ENCODE measurements around the gene POLR2E.
A peak's percentile ranks its signal among the peaks of the same experiment; 100 is the strongest.
"Not testable (repeated sequence)": the region's sequence is repeated elsewhere in the genome, so short reads cannot be mapped to it uniquely, and the experiment has no call there.

Gene POLR2E
- 29.1 to 42.1 (median 39.1) reads per million in 4 donors for total RNA-seq

DNA sequence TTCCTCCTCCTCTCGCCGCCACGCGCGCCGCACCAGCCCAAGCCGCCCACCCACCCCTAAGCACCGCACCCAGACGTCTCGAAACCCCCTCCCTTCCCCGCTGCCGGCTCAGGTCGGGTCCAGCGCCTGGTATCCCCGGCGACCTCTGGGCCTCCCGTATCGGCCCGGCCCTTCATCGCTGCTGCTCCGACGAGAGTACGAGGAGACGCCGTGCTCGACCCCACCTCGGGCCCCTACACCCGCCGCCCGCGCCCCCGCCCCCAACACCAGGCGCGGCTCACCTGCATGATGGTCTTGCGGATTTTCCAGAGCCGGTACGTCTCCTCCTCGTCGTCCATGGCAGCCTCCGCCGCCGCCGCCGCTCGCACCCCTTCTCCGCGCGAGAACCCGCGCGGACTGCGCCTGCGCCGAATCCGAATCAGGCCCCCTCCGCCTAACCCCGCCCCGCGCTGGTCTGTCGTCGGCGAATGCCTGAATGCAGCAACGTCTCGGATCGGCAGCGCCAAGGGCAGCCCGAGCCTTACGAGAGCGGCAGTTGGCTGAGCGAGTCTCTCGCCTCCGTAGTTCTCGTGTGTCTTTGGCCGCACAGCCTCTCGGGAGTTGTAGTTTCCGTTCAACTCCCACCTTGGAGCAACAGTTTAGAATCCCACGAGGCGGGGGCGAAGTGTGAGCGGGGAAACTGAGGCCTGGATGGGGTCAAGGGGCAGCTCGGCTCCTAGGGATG, at the start of gene POLR2E:
POLR2E (minus strand) TSS at position 398 of the 724 bp plus-strand sequence; CDS start at position 338, 60 bp downstream.
- DNase-seq = peak; percentile 97 to 99 (median 97)

DNA sequence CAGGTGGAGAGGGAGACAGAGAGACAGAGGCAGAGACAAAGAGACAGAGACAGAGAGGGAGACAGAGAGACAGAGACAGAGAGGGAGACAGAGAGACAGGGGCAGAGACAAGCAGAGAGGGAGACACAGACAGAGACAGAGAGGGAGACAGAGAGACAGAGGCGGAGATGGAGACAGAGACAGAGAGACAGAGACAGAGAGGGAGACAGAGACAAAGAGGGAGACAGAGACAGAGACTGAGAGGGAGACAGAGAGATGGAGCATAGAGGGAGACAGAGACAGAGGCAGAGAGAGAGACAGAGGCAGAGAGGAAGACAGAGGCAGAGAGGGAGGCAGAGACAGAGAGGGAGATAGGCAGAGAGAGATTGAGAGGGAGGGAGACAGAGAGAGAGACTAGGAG, 49.6 kb upstream of the POLR2E start:
- no peak for DNase-seq

DNA sequence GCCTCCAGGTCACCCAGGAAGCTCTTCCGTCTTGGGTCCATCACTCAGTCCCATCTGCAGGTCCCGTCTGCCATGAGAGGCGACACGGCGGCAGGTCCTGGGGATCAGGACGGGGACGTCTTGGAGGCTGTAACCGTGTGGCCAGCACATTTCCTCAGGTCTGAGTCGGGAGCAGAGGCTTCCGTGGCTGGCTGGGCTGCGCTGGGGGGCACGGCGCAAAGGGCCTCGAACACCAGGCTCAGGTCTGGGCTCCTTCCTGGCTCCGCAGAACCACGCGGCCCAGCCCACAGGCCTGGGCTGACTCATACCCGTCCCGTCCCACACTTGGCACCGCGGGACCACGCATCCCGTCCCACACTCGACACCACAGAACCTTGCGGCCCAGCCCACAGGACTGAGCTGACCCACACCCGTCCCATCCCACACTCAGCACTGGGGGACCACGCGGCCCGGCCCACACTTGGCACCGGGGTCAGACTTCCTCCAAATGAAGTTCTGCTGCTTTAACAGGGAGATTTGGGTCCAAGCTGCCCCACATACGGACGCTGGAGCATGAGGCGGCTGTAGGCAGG, 48.7 kb upstream of the POLR2E start:
- no peak for DNase-seq

DNA sequence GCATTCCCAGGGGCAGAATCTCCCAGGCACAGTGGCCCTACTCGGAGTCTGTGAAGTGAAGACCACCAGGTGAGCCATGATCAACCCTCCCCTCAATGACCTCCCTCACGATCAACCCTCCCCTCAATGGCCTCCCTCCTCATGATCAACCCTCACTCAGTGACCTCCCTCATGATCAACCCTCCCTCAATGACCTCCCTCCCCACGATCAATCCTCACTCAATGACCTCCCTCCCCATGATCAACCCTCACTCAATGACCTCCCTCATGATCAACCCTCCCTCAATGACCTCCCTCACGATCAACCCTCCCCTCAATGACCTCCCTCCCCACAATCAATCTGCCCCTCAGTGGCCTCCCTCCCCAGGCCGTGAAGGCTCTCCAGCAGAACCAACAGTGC, 46.8 kb upstream of the POLR2E start:
- no peak for DNase-seq

DNA sequence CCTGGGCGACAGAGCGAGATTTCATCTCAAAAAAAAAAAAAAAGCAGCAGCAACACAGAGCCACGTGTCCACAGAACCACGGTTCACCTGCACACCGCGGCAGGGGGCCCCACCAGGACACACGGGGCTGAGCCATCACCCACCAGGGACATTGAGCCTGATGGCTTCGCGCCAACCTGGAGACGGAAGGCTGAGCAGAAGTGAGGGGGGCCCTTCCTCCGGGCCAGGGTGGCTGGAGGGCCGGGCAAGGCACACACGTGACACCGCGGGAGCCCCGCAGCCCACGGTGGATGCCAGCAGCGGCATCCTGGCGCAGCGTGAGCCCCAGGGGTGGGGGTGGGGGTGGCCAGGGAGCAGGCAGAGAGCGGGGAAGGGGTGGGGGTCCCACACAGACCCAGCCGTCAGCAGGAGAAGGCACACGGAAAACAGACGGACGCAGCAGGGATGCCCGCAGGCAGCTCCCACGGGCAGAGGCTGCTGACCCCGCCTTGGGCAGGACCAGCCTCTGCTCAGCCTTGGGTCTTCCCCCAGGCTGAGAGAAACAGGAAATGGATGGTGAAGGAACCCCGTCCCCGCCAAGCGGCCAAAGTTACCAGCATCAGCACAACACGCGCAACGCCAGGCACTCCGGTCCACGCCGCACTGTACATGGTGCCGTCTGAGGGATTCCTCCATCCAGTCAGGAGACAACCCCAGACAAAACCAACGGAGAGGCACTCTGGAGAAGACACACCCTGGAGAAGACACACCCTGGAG, 45.3 kb upstream of the POLR2E start:
- no peak for DNase-seq

DNA sequence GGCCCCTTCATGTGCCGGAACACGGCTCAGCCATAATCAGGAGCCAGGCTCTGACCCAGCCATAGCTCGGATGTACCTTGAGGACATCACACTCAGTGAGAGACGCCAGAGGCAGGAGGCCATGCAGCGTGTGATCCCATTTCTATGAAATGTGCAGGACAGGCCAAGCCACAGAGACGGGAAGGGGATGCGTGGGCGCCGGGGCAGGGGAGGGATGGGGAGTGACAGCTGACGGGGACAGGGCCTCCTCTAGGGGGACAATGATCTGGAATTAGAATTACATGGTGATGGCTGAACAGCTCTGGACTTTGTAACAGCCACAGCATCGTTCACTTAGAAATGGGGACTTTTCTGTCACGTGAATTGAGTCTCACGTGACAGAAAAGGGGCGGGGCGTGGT, 44.0 kb upstream of the POLR2E start:
- no peak for DNase-seq

DNA sequence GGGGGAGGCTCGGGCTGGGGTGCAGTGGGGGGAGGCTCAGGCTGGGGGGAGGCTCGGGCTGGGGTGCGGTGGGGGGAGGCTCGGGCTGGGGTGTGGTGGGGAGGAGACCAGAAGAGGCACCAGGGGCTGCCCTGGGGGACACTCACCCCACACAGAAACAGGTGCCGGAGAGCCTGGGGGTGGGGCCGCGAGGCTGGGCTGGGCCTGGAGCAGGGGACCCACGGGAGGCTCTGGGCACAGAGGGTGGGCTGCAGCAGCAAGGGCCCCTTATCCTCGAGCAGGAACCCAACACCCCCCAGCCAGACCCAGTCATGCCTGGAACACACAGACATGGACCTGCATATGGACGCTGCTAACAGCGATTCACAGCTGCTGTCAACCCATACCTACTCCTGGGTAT, 42.9 kb upstream of the POLR2E start:
- DNase-seq = no peak

DNA sequence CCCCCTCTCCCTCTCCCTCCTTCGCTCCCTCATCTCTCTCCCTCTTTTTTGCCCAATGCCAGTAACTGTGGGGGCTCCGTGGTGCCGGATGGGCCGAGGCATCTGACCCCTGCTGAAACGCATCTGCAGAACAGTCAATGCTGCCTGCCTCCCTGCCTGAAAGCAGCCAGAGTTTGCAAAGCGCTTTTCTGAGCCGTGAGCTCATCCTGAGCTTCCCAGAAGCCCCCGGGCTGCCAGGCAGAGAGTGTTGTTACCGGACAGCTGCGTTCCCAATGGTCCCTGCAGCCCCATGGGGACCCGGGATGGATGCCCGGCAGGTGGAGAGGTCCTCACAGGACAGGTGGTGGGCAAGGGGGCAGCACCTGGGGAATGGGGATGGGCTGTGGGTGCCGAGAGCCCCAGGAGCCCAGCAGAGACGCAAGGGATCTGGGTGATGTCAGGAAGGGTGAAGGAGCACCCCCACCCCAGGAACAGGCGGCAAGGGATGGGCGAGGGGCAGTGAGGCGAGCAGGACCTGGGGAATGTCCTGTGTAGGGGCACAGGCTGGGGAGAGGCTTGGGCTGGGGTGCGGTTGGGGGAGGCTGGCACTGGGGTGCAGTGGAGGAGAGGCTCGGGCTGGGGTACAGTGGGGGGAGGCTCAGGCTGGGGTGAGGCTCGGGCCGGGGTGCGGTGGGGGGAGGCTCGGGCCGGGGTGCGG, 41.6 kb upstream of the POLR2E start:
- DNase-seq = no peak

DNA sequence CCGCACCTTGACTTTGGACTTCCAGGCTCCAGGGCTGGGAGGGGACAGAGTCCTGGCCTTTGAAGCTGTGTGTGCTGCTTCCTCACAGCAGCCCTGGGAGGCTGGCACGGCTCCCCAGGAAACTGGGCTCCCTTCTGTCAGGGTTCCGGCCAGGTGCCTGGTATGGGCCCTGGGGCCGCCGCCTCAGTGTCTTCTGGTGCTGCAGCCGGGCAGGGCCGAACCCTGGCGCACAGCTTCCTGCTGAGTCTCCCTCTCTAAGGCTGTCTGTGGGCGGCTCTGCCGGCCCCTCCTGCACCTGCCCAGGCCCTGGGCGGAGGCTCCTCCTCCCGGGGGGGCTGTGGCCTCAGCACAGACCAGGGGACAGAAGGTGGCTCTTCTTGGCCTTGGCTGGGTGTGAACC, 41.0 kb upstream of the POLR2E start:
- no peak for DNase-seq

DNA sequence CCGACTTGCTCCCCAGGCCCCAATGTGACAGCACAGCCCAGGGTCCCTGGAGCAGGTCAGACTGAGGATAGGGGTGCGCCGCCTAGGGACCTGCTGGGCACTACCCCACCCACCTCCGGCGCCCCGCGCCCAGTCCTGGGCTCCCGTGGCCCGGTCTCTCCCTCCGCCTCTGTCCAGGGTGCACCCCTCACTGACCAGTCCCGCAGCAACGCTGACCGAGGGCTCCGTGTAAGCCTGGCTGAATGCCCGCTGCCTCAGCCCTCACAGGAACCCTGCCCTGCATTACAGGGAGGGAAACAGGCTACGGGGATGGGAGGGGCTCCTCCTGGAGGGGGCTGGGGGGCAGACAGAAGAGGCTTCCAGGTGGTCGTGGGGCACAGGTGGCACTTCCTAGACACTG, 40.3 kb upstream of the POLR2E start:
- no peak for DNase-seq

DNA sequence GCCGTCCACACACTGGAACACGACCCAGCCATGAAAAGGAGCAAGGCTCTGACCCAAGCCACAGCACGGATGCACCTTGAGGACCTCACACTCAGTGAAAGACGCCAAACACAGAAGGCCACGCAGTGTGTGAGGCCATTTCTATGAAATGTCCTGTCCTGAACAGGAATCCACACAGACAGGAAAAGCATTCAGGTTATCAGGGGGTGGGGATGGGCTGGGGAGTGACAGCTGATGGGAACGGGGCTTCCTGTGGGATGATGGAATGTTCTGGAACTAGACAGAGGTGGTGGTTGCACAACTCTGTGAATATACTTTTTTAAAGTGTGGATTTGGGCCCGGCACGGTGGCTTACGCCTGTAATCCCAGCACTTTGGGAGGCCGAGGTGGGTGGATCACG, 39.3 kb upstream of the POLR2E start:
- DNase-seq = no peak

DNA sequence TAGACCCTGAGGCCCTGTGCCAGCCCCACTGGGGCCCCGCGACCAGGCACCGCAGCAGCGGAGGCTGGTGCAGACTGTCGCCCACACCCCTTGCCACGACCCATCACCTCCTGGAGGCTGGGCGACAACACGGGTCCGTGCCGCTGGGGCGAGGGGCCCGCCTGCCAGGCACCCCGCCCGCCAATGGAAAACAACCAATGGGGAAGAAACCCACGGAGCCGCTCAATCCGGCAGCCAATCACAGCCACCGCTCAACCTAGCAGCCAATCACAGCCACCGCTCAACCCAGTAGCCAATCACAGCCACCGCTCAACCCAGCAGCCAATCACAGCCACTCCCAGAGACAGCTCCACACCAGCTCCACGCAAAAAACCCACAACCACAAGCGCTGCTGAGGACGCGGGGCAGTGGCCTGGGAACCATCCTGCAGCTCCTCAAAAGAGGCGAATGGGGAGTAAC, 38.3 kb upstream of the POLR2E start:
- peak; percentile 67 to 90 (median 72) for DNase-seq

DNA sequence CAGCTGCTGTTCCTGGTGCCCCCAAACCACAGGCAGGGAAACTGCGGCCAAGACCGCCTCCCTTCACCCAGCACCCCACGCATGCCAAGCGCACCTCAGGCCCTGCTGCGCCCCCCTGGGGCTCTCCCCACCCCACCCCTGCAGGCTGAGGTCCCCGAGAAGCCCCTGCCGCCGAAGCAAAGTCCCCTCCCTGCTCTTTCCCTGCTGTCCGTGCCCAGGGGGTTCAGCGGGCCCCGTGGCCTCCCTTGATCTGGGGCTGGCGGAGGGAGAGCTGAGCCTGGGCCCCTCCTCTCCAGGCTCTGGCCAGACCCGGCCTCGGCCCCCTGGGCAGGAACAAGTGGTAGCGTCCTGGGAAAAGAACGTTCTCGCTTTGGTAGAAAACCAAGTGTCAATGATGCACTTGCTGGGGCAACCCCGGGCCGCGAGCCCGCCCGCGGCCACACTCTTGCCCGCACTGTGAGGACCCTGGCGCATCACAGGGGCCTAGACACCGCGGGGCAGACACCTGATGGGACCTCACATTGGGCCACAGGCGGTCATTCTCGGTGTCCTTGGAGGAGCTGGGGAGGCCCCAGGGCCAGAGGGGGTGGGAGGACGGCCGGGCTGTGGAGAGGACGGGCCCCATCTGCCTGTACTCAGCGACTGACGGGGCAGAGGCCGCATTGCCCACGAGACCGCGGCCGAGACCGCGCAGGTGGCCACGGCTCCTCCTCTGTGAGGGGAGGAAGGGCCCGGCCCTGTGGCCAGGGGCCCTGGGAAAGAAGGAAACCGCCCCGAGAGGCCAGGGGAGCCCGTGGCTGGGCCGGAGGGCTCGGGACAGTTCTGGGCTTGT, 37.6 kb upstream of the POLR2E start:
- peak in 1 of 5 donors; percentile 49 for DNase-seq

DNA sequence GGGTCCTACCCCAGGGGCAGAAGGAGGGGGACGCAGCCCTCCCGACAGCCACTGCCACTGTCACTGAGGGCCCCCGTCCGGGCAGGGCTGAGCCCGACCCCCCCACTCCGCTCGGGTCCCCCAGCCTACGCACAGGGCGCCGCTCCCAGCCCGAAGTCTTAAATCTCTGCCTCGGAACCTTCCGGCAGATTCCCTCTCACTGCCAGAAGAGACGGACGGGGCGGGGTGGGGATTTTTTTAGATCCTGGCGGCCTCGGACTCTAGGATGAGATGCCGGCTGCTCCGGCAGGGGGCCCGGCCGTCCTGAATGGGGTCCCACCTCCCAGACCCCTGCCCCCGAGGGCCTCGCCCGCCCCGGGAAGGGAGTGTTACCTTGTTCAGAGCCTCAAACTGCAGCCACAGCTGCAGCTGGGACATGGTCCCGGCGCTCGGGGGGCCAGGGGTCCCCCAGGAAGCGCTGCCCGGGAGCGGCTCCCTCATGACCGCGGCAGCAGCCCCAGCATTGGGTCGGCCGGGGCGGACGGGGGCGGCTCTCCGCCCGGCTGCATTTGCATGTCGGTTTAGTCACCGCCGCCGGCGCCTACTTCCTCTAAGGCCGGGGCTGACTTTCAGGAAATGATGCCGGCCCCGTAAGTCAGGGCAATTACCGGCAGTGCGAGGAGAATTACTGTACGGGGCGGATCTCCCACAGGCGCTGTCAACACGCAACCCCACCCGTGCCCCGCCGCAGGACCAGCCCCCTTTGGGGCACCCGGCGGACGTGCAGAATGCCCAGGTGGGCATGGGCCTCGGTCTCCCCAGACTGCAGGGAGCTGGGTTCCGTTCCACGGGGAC, 36.8 kb upstream of the POLR2E start:
- peak; percentile 70 to 95 (median 80) for DNase-seq

DNA sequence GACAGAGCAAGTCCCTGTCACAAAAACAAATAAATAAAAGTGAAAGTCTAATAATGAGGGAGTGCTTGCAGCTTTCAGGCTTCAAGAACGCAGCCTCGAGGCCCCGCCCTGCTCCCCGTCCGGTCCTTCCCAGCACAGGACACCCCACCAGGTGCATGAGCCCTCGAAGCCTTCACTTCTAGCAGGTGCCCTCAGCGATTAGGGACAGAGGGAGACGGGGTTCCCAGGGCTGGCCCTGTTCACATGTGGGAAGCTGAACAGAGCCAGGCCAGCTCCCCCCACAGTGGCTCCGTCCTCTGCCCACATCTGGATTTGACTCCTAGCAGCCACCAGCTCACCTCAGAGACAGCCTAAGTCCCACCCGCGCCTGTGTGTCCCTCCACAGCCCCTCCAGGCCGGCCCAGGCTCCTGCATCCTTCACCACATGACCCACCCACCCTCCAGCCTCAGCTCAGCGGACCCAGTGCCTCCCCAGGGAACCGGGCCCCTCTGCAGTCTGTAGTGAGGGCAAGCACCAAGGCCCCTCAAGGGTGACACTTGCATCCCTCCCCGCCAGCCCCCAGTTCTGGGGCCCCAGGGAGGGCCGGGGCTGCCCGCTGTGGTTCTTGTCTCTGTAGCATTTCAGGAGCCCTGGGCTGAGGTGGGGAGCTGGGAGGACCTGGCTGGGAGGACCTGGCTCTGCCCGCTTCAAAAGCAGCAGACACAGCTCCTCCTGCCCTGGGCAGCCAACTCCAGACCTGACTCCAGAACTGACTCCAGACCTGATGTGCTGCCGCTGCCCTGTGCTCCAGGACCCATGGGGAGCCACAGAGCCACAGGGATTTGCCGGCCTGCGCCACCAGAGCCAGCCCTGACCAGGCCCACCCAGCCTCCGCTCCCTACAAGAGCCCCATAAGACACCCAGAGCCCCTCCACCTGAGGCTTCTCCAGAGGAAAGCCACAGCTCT, 35.9 kb upstream of the POLR2E start:
- DNase-seq = peak in 3 of 5 donors; percentile 39 to 76 (median 50)

DNA sequence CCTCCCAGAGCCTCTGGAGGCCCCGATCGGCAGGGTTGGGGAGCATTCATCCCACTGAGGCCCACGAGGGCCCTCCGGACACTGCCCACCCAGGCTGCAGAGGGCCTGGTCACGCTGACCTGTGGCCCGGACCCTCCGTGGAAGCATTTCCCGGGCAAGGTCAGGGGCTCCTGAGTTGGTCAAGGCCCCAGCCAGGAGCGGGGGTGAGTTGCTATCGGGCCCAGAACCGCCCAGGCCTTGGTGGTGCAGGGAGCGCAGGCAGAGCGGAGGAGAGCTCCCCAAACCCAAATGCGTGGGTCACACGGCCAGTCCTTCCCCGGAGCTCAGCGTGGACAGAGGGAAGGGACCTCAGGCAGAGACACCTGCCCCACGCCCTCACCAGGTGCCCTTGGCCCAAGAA, 34.4 kb upstream of the POLR2E start:
- no peak for DNase-seq

DNA sequence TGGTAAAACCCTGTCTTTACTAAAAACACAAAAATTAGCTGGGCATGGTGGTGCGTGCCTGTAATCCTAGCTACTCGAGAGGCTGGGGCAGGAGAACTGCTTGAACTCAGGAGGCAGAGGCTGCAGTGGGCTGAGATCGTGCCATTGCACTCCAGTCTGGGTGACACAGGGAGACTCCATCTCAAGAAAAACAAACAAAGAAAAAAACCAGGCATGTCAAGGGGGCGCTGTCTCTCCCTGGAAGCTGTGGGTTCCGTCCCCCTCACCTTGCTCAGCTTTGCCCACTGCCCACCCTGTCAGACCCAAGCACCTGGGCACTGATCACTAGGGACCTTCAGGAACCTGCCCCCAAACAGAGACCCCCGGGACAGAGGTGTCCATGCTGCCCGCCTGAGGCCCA, 33.9 kb upstream of the POLR2E start:
- not testable (repeated sequence) for DNase-seq

DNA sequence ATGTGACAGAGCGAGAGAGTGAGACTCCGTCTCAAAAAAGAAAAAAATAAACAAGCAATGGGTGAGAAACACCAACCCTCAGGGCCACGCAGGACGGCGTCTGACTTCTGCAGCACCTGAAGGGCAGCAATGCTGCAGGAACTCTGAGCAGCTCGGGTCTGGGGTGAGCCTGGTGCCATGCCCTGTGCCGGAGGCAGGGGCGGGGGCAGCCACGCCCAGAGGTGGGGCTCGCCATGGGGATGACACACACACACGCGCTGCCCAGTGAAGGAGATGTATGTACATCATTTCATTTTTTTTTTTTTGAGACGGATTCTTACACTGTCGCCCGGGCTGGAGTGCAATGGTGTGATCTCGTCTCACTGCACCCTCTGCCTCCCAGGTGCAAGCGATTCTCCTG, 32.9 kb upstream of the POLR2E start:
- no peak for DNase-seq

DNA sequence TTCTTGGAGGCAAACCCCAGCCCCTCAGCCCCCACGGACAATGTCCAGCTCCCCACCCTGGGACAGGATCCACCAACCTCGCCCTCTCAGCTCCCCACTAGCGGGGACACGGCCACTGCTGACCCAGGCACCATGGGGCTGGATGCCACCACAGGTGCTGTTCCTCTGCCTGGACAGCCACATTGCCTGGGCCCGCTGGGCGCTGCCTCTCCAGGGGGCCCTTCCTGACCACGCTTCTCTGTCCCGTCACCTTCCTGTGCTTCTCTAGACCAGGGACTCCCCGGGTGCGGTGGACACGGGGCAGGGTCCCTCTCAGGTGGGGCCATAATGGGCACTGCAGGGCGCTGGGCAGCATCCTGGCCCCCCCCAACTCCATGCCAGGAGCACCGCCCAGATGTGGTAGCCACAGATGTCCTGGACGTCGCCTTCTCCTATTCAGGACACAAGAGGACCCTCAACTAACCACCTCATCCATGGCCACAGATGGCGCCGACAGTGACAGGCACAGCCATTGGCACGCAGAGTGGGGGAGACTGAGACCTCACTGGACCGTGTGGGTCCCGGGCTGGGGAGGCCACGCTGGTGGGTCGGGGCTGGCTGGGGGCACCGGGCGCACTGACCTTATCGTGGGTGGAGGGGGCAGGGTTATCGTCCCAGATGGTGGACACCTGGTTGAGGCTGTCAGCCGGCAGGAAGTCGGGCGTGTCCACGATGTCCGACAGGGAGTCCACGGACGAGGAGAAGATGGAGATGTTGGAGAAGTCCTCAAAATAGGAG, 32.0 kb upstream of the POLR2E start:
- DNase-seq = no peak

All from T-helper 1 cell (primary cell).